ENCODE data around the gene DGKB.

GRCh38 chr7:14425559-14425958 is 477.0 kb downstream of the DGKB start:
- no peak for TF ChIP-seq CTCF (IDR thresholded peaks at IDR 0.05)
- no peak for TF ChIP-seq POLR2AphosphoS5 (IDR thresholded peaks at IDR 0.05)
- no peak for TF ChIP-seq EP300 (IDR thresholded peaks at IDR 0.05)
- no peak for TF ChIP-seq POLR2A (IDR thresholded peaks at IDR 0.05)

Data from stomach (tissue), 4 donors.